ENCODE data around the gene YY1AP1.
"Not testable (repeated sequence)": the region's sequence is repeated elsewhere in the genome, so short reads cannot be mapped to it uniquely, and the experiment has no call there.

The YY1AP1 gene

DNA sequence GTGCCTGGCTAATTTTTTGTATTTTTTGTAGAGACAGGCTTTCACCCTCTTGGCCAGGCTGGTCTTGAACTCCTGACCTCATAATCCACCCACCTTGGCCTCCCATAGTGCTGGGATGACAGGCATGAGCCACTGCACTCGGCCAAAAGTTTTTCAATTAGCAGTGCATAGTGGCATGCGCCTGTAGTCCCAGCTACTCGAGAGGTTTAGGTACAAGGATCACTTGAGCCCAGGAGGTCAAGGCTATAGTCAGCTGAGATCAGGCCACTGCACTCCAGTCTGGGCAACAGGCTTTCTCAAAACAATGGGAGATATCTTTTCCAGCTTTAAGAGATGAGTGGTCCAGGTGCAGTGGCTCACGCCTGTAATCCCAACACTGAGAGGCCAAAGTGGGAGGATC is 31.1 kb upstream of the YY1AP1 start:
- Histone ChIP-seq H3K27ac (ENCODE audit: low read depth, low read length) (no peak overlapping the region), H3K9me3 (ENCODE audit: control insufficient read depth, insufficient read depth, low read length) (no peaks in the 10 kb centered on the region), H3K4me2 (ENCODE audit: low read length) (no peak overlapping the region), H3K9me2 (replicated peaks; ENCODE audit: control insufficient read depth, low read length) (no peaks in the 10 kb centered on the region), H3K27me3 (ENCODE audit: control insufficient read depth, low read length) (no peaks in the 10 kb centered on the region), H3F3A (ENCODE audit: control insufficient read depth, insufficient read depth) (no peaks in the 10 kb centered on the region), H3K4me3 (ENCODE audit: low read length) (no peak overlapping the region), H4K20me1 (ENCODE audit: control insufficient read depth, insufficient read depth, low read depth, low read length) (no peaks in the 10 kb centered on the region), H3K79me2 (ENCODE audit: control insufficient read depth, low read length) (peaks cover 18% of the 10 kb centered on the region), H3K36me3 (ENCODE audit: control insufficient read depth, low read length) (peaks cover 45% of the 10 kb centered on the region), H3K4me1 (ENCODE audit: control insufficient read depth, low read length) (peaks cover 13% of the 10 kb centered on the region)
- TF ChIP-seq EZH2phosphoT487 (IDR thresholded peaks at IDR 0.05; ENCODE audit: borderline replicate concordance, low read length) = no peak
- TF ChIP-seq, protein P1, sequence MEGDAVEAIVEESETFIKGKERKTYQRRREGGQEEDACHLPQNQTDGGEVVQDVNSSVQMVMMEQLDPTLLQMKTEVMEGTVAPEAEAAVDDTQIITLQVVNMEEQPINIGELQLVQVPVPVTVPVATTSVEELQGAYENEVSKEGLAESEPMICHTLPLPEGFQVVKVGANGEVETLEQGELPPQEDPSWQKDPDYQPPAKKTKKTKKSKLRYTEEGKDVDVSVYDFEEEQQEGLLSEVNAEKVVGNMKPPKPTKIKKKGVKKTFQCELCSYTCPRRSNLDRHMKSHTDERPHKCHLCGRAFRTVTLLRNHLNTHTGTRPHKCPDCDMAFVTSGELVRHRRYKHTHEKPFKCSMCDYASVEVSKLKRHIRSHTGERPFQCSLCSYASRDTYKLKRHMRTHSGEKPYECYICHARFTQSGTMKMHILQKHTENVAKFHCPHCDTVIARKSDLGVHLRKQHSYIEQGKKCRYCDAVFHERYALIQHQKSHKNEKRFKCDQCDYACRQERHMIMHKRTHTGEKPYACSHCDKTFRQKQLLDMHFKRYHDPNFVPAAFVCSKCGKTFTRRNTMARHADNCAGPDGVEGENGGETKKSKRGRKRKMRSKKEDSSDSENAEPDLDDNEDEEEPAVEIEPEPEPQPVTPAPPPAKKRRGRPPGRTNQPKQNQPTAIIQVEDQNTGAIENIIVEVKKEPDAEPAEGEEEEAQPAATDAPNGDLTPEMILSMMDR (IDR thresholded peaks at IDR 0.05; ENCODE audit: low read depth, low read length, poor library complexity, severe bottlenecking) = no peak

GRCh38 chr1:155718524-155719115 is 30.0 kb upstream of the YY1AP1 start:
- peaks cover 24% of the 10 kb centered on the region for H3K79me2 ChIP-seq (ENCODE audit: control insufficient read depth, low read length)

DNA sequence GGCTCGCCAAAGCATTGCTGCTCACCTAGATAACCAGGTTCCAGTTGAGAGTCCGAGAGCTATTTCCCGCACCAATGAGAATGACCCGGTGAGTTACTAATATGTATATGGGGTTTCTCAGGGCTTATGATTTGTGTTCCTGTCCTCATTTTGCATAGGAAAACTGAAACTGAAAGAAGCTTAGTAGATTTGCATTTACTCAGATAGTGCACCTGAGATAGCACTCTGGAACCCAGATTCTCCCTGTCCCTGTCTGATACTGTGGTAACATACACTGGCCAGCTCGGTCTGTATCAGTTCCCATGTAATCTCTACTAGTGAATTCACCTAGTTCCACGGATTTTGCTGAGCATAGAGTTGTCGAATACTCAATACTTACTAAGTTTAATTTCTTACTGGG is 28.5 kb upstream of the YY1AP1 start:
- Histone ChIP-seq H3F3A (ENCODE audit: control insufficient read depth, insufficient read depth) (no peaks in the 10 kb centered on the region), H3K4me2 (ENCODE audit: low read length) (no peak overlapping the region), H3K9me3 (ENCODE audit: control insufficient read depth, insufficient read depth, low read length) (no peaks in the 10 kb centered on the region), H4K20me1 (ENCODE audit: control insufficient read depth, insufficient read depth, low read depth, low read length) (no peaks in the 10 kb centered on the region), H3K36me3 (ENCODE audit: control insufficient read depth, low read length) (peaks cover 60% of the 10 kb centered on the region), H3K4me1 (ENCODE audit: control insufficient read depth, low read length) (peaks cover 13% of the 10 kb centered on the region), H3K27me3 (ENCODE audit: control insufficient read depth, low read length) (no peaks in the 10 kb centered on the region), H3K9me2 (replicated peaks; ENCODE audit: control insufficient read depth, low read length) (no peaks in the 10 kb centered on the region), H3K27ac (ENCODE audit: low read depth, low read length) (no peak overlapping the region), H3K4me3 (ENCODE audit: low read length) (no peak overlapping the region), H3K79me2 (ENCODE audit: control insufficient read depth, low read length) (peaks cover 31% of the 10 kb centered on the region)
- TF ChIP-seq EZH2phosphoT487 (IDR thresholded peaks at IDR 0.05; ENCODE audit: borderline replicate concordance, low read length) = no peak
- TF ChIP-seq, protein P1 (IDR thresholded peaks at IDR 0.05; ENCODE audit: low read depth, low read length, poor library complexity, severe bottlenecking) = no peak

More at GRCh38 chr1:155718524-155719115, 30.0 kb upstream of the YY1AP1 start:
- not testable (repeated sequence) for H3K27me3 ChIP-seq (ENCODE audit: control insufficient read depth, low read length); H3K4me2 ChIP-seq (ENCODE audit: low read length); H3K4me3 ChIP-seq (ENCODE audit: low read length); H3K9me2 ChIP-seq (replicated peaks; ENCODE audit: control insufficient read depth, low read length); H3F3A ChIP-seq (ENCODE audit: control insufficient read depth, insufficient read depth); H3K27ac ChIP-seq (ENCODE audit: low read depth, low read length); H4K20me1 ChIP-seq (ENCODE audit: control insufficient read depth, insufficient read depth, low read depth, low read length); H3K9me3 ChIP-seq (ENCODE audit: control insufficient read depth, insufficient read depth, low read length)
- Histone ChIP-seq H3K4me1 (ENCODE audit: control insufficient read depth, low read length) (peaks cover 13% of the 10 kb centered on the region), H3K36me3 (ENCODE audit: control insufficient read depth, low read length) (peaks cover 54% of the 10 kb centered on the region)

GRCh38 chr1:155715777-155716176 is 27.2 kb upstream of the YY1AP1 start:
- Histone ChIP-seq H3K27me3 (ENCODE audit: control insufficient read depth, low read length) (no peaks in the 10 kb centered on the region), H3K9me3 (ENCODE audit: control insufficient read depth, insufficient read depth, low read length) (no peaks in the 10 kb centered on the region), H3F3A (ENCODE audit: control insufficient read depth, insufficient read depth) (no peaks in the 10 kb centered on the region), H3K9me2 (replicated peaks; ENCODE audit: control insufficient read depth, low read length) (no peaks in the 10 kb centered on the region), H3K4me2 (ENCODE audit: low read length) (no peak overlapping the region), H3K4me3 (ENCODE audit: low read length) (no peak overlapping the region), H3K79me2 (ENCODE audit: control insufficient read depth, low read length) (peaks cover 31% of the 10 kb centered on the region), H3K4me1 (ENCODE audit: control insufficient read depth, low read length) (peaks cover 13% of the 10 kb centered on the region), H3K27ac (ENCODE audit: low read depth, low read length) (no peak overlapping the region), H3K36me3 (ENCODE audit: control insufficient read depth, low read length) (peaks cover 53% of the 10 kb centered on the region), H4K20me1 (ENCODE audit: control insufficient read depth, insufficient read depth, low read depth, low read length) (no peaks in the 10 kb centered on the region)
- no peak for TF ChIP-seq EZH2phosphoT487 (IDR thresholded peaks at IDR 0.05; ENCODE audit: borderline replicate concordance, low read length)
- TF ChIP-seq, protein P1 (IDR thresholded peaks at IDR 0.05; ENCODE audit: low read depth, low read length, poor library complexity, severe bottlenecking) = no peak

GRCh38 chr1:155715056-155715455 is 26.5 kb upstream of the YY1AP1 start:
- not testable (repeated sequence) for H3K9me2 ChIP-seq (replicated peaks; ENCODE audit: control insufficient read depth, low read length); H3K27me3 ChIP-seq (ENCODE audit: control insufficient read depth, low read length); H4K20me1 ChIP-seq (ENCODE audit: control insufficient read depth, insufficient read depth, low read depth, low read length); H3F3A ChIP-seq (ENCODE audit: control insufficient read depth, insufficient read depth); H3K4me3 ChIP-seq (ENCODE audit: low read length); H3K4me2 ChIP-seq (ENCODE audit: low read length); H3K27ac ChIP-seq (ENCODE audit: low read depth, low read length); H3K9me3 ChIP-seq (ENCODE audit: control insufficient read depth, insufficient read depth, low read length)
- peaks cover 13% of the 10 kb centered on the region for H3K4me1 ChIP-seq (ENCODE audit: control insufficient read depth, low read length)
- H3K36me3 ChIP-seq (ENCODE audit: control insufficient read depth, low read length) = peaks cover 50% of the 10 kb centered on the region
- H3K79me2 ChIP-seq (ENCODE audit: control insufficient read depth, low read length) = peaks cover 31% of the 10 kb centered on the region

All from DOHH2 (cell line).